Skin of body (tissue), 2 donors: ENCODE results near the gene CEP85L. TPM values are rescaled to one million over a fixed set of nuclear protein-coding genes. Genes with fewer than 3 reads are reported as not detected.

Experiments
- DNase-seq: peaks from one replicate; lab custom pipeline; 2025; lab: John Stamatoyannopoulos, UW
- total RNA-seq: library from RNA; depleted of rRNA; stranded (reverse); fragments of >200 nt; gene quantifications from one replicate; pipeline ENCODE4 v1.2.3, GENCODE V29; 2014

The CEP85L gene
- total RNA-seq, 1 donor from 2014 or later: 21.9 TPM

GRCh38 chr6:118580585-118581419 lies 70.6 kb downstream of the CEP85L start:
- DNase-seq: no peak

GRCh38 chr6:118579786-118580185 lies 71.6 kb downstream of the CEP85L start:
- DNase-seq: no peak

GRCh38 chr6:118578617-118579016 lies 72.8 kb downstream of the CEP85L start:
- no peak for DNase-seq

GRCh38 chr6:118577972-118578371 lies 73.4 kb downstream of the CEP85L start:
- DNase-seq: no peak

GRCh38 chr6:118574051-118574865 lies 77.1 kb downstream of the CEP85L start:
- DNase-seq: no peak

- no peak for DNase-seq
These were observed 80.3 kb downstream of the CEP85L start for GRCh38 chr6:118571121-118571520.

GRCh38 chr6:118569498-118569897 lies 81.9 kb downstream of the CEP85L start:
- no peak for DNase-seq

- DNase-seq: no peak
These were observed 83.4 kb downstream of the CEP85L start for GRCh38 chr6:118567974-118568373.

GRCh38 chr6:118565311-118565960 lies 86.0 kb downstream of the CEP85L start:
- DNase-seq: no peak

GRCh38 chr6:118562959-118563358 lies 88.4 kb downstream of the CEP85L start:
- no peak for DNase-seq

- DNase-seq: no peak
These were observed 89.1 kb downstream of the CEP85L start for GRCh38 chr6:118562248-118562647.

GRCh38 chr6:118559659-118560058 lies 91.7 kb downstream of the CEP85L start:
- DNase-seq: no peak

GRCh38 chr6:118558464-118559217 lies 92.8 kb downstream of the CEP85L start:
- DNase-seq: no peak

GRCh38 chr6:118554698-118555097 lies 96.7 kb downstream of the CEP85L start:
- no peak for DNase-seq

GRCh38 chr6:118553132-118553531 lies 98.3 kb downstream of the CEP85L start:
- DNase-seq: no peak

- peak; percentile 48 for DNase-seq
These were observed 100.0 kb downstream of the CEP85L start for GRCh38 chr6:118551063-118552053.

- no peak for DNase-seq
These were observed 102.8 kb downstream of the CEP85L start for GRCh38 chr6:118548613-118549012.

- no peak for DNase-seq
These were observed 103.3 kb downstream of the CEP85L start, which contains the start of gene PLN for GRCh38 chr6:118548136-118548535. Gene PLN, plus strand, starts transcription at chr6:118548296. Its CDS starts 10,626 bp downstream, at chr6:118558922.

- DNase-seq: no peak
These were observed 104.5 kb downstream of the CEP85L start for GRCh38 chr6:118546880-118547218.
